AG04449 (cell line): ENCODE data around the gene CDR2L.
A peak's percentile ranks its signal among the peaks of the same experiment; 100 is the strongest.
"Not testable (repeated sequence)": the region's sequence is repeated elsewhere in the genome, so short reads cannot be mapped to it uniquely, and the experiment has no call there.

Source experiments
- CTCF ChIA-PET: fragments of 350-600 bp; formaldehyde crosslinking; extraction: SDS; loops from one replicate; lab custom pipeline; 2021; ENCODE audit warnings: antibody characterized with exemption; lab: Yijun Ruan, JAX
- POLR2A ChIA-PET: fragments of 400-600, 350-600 bp; formaldehyde crosslinking; extraction: SDS; loops from one replicate; lab custom pipeline; 2020; ENCODE audit warnings: antibody characterized with exemption, inconsistent platforms; lab: Yijun Ruan, JAX
- DNase-seq: peaks from one replicate; pipeline ENCODE4 v3.0.0-alpha.2; 2010; ENCODE audit warnings: low read depth, low spot score
- H3K4me3 ChIP-seq: 2 replicates; pipeline ENCODE4 v1.5.1; 2011; ENCODE audit warnings: low read depth, mild to moderate bottlenecking, control low read depth, low read length
- TF ChIP-seq, protein P1 (sequence below): IDR thresholded peaks from one replicate; pipeline ENCODE4 v1.5.1; 2011; ENCODE audit warnings: mild to moderate bottlenecking, moderate library complexity, low read length, control low read depth, inconsistent platforms; ENCODE audit not compliant: insufficient read depth; ENCODE audit errors: missing control alignments

CDR2L gene

GRCh38 chr17:75024686-75025397 lies 37.4 kb downstream of the CDR2L start:
- ChIA-PET POLR2A (interaction anchor here (0.7 to 0.9 kb wide), 2 partner anchors 12 to 38 kb away, joined by 3 read pairs; partner anchors contain the start of genes CDR2L and MRPL58), CTCF (interaction anchor here (1.2 to 4.3 kb wide), 4 partner anchors 10 to 63 kb away, joined by 4 to 30 read pairs (median 8); partner anchors contain the start of gene MRPL58)

DNA sequence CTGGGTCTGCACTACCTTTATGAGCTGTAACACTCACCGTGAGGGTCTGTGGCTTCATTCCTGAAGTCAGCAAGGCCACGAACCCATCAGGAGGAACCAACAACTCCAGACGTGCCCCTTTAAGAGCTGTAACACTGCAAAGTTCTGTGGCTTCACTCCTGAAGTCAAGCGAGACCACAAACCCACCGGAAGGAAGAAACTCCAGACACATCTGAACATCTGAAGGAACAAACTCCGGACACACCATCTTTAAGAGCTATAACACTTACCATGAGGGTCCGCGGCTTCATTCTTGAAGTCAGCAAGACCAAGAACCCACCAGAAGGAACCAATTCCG lies 37.9 kb downstream of the CDR2L start:
- CTCF ChIA-PET = interaction anchor here (2.3 to 4.3 kb wide), 2 partner anchors 13 to 64 kb away, joined by 11 to 30 read pairs; partner anchors contain the start of gene MRPL58
- H3K4me3 ChIP-seq, DNase-seq: not testable (repeated sequence)
- POLR2A ChIA-PET = interaction anchor here (0.7 kb wide), 1 partner anchor 13 kb away, joined by 3 read pairs; the partner anchor contains the start of gene MRPL58

More at GRCh38 chr17:75024686-75025397, 37.4 kb downstream of the CDR2L start:
- no peak overlapping the region for H3K4me3 ChIP-seq
- no peak for DNase-seq
- TF ChIP-seq, protein P1, sequence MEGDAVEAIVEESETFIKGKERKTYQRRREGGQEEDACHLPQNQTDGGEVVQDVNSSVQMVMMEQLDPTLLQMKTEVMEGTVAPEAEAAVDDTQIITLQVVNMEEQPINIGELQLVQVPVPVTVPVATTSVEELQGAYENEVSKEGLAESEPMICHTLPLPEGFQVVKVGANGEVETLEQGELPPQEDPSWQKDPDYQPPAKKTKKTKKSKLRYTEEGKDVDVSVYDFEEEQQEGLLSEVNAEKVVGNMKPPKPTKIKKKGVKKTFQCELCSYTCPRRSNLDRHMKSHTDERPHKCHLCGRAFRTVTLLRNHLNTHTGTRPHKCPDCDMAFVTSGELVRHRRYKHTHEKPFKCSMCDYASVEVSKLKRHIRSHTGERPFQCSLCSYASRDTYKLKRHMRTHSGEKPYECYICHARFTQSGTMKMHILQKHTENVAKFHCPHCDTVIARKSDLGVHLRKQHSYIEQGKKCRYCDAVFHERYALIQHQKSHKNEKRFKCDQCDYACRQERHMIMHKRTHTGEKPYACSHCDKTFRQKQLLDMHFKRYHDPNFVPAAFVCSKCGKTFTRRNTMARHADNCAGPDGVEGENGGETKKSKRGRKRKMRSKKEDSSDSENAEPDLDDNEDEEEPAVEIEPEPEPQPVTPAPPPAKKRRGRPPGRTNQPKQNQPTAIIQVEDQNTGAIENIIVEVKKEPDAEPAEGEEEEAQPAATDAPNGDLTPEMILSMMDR = no peak

DNA sequence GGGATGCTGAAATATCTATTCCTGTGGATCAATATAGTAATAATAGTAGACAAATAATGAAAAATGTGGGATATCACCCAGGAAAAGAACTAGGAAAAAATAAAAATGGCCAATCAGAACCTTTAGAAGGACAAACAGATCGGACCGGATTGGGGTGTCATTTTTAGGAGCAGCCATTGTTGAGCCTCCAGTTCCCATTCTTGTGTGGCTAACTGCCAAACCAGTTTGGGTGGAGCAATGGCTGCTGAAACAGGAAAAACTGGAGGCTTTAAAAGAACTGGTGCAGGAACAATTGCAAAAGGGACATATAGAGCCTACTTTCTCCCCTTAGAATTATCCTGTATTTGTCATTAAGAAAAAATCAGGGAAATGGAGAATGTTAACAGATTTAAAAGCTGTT lies 39.2 kb downstream of the CDR2L start:
- POLR2A ChIA-PET, CTCF ChIA-PET, DNase-seq, H3K4me3 ChIP-seq: not testable (repeated sequence)

DNA sequence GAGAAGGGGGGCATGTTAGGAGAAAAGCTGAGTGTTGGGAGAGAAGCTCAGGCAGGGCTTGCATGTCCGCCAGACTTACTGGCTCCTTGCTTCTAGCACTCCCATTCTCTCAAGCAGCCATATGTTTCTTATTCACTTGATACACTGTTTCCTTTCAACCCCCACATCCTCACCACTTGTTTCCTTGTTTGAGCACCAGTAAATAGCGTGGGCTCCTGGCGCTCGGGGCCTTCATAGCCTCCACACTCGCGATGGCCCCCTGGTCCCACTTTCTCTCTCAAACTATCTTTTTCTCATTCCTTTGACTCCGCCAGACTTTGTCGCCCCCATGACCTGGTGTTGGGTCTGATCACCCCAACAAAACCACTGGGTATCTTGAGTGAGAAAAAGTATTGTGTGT lies 42.7 kb downstream of the CDR2L start:
- no peak for DNase-seq
- CTCF ChIA-PET = interaction anchor here (3.0 kb wide), 1 partner anchor 69 kb away, joined by 12 read pairs; no protein-coding TSS in a partner anchor
- POLR2A ChIA-PET = no interaction called here
- TF ChIP-seq, protein P1 = no peak
- no peak overlapping the region for H3K4me3 ChIP-seq

- TF ChIP-seq, protein P1 = no peak
- H3K4me3 ChIP-seq = peak overlapping the region; percentile 95
- POLR2A ChIA-PET = interaction anchor here (0.6 to 1.7 kb wide), 2 partner anchors 13 to 19 kb away, joined by 5 to 11 read pairs; partner anchors contain the start of gene MRPL58
- no peak for DNase-seq
- CTCF ChIA-PET = interaction anchor here (0.8 to 2.2 kb wide), 6 partner anchors 16 to 240 kb away, joined by 3 to 29 read pairs (median 4); partner anchors contain the start of gene MRPL58
Observed at GRCh38 chr17:75031972-75032719, 44.7 kb downstream of the CDR2L start.

GRCh38 chr17:75032720-75033280 lies 45.4 kb downstream of the CDR2L start:
- peak overlapping the region; percentile 95 for H3K4me3 ChIP-seq
- DNase-seq = no peak
- ChIA-PET CTCF (interaction anchor here (0.8 to 2.2 kb wide), 4 partner anchors 21 to 239 kb away, joined by 3 to 29 read pairs (median 8); partner anchors contain the start of gene MRPL58), POLR2A (interaction anchor here (1.7 kb wide), 1 partner anchor 20 kb away, joined by 11 read pairs; the partner anchor contains the start of gene MRPL58)
- TF ChIP-seq, protein P1 = no peak
